Keratinocyte (primary cell): ENCODE measurements around the gene LMOD2.

Experiments used
- CTCF ChIP-seq, 3 experiments: IDR thresholded peaks in 1 of 3; conservative IDR thresholded peaks in 1 of 3; optimal IDR thresholded peaks in 1 of 3; 2 replicates in 2 of 3; 3 replicates in 1 of 3; pipeline versions ENCODE3 to v1.5.1; 2011; ENCODE audit warnings: low read length in 3 of 3, mild to moderate bottlenecking in 3 of 3, moderate library complexity in 2 of 3, control low read depth in 1 of 3, inconsistent platforms in 1 of 3; ENCODE audit not compliant: insufficient read depth in 2 of 3; ENCODE audit errors: extremely low read depth in 1 of 3
- EZH2 ChIP-seq: IDR thresholded peaks from one replicate; pipeline ENCODE4 v1.6.1; 2012; ENCODE audit warnings: inconsistent platforms, mild to moderate bottlenecking, low read length, moderate library complexity

- no peak for TF ChIP-seq CTCF (optimal IDR thresholded peaks at IDR 0.05 in 1 of 3, IDR thresholded peaks at IDR 0.05 in 1 of 3, conservative IDR thresholded peaks at IDR 0.05 in 1 of 3; ENCODE audit: extremely low read depth in 1 of 3, insufficient read depth in 2 of 3, low read length in 3 of 3)
- no peak for TF ChIP-seq EZH2
Observed at GRCh38 chr7:123627851-123628250, 27.8 kb upstream of the LMOD2 start.
